Panc1 (cell line): ENCODE results near the gene EFCAB9. TPM values are rescaled to one million over a fixed set of nuclear protein-coding genes. Genes with fewer than 3 reads are reported as not detected.

Experiments used
- ATAC-seq: fragments of 200-7000 bp; cut with Tn5 transposase; 2 replicates; pipeline ENCODE4 v1.9.1; 2020; ENCODE audit warnings: mild to moderate bottlenecking, moderate library complexity
- BruUV-seq: library from RNA; stranded (reverse); fragments of 400-500 nt; replicated peaks from 2 replicates; lab custom pipeline; 2021; lab: Mats Ljungman, UMichigan
- CTCF ChIA-PET: fragments of 300-600 bp; sonication (Branson Sonifier 250); formaldehyde crosslinking; loops from one replicate; lab custom pipeline; 2022; ENCODE audit warnings: antibody characterized with exemption; lab: Charles Lee
- POLR2A ChIA-PET: fragments of 300-600 bp; sonication (Branson Sonifier 250); formaldehyde crosslinking; loops from one replicate; lab custom pipeline; 2022; ENCODE audit warnings: antibody characterized with exemption; lab: Charles Lee
- DNase-seq: peaks from one replicate; pipeline ENCODE4 v3.0.0-alpha.2; 2010; ENCODE audit warnings: low read depth, low spot score
- H3K27ac ChIP-seq: 2 replicates; pipeline ENCODE4 v1.5.1; 2011; ENCODE audit warnings: mild to moderate bottlenecking, low read length, inconsistent platforms
- H3K27me3 ChIP-seq: fragments of 200-500 bp; sonication (Bioruptor generic); 2 replicates; pipeline ENCODE4 v1.6.0; 2014; ENCODE audit warnings: low read length, inconsistent platforms; ENCODE audit not compliant: control insufficient read depth, insufficient read depth
- H3K36me3 ChIP-seq: fragments of 200-500 bp; sonication (Bioruptor generic); 2 replicates; pipeline ENCODE4 v1.5.1; 2014; ENCODE audit warnings: inconsistent platforms, mild to moderate bottlenecking, low read length, moderate library complexity; ENCODE audit not compliant: control insufficient read depth, insufficient read depth
- H3K4me1 ChIP-seq: 2 replicates; pipeline ENCODE4 v1.5.1; 2011; ENCODE audit warnings: inconsistent platforms, mild to moderate bottlenecking, low read length, moderate library complexity; ENCODE audit not compliant: control insufficient read depth, insufficient read depth
- H3K4me3 ChIP-seq, 2 experiments: 2 replicates each; pipeline ENCODE4 v1.5.1; 2011 to 2012; ENCODE audit warnings: low read depth in 2 of 2, low read length in 2 of 2, mild to moderate bottlenecking in 2 of 2, inconsistent platforms in 1 of 2, moderate library complexity in 1 of 2
- H3K9me3 ChIP-seq: fragments of 200-500 bp; sonication (Bioruptor generic); 2 replicates; pipeline ENCODE4 v1.5.1; 2014; ENCODE audit warnings: low read depth, mild to moderate bottlenecking, inconsistent platforms, low read length, moderate library complexity; ENCODE audit not compliant: control insufficient read depth, insufficient read depth
- CTCF ChIP-seq: fragments of 450-650 bp; IDR thresholded peaks from 2 replicates; pipeline ENCODE4 v1.5.1; 2017; ENCODE audit warnings: mild to moderate bottlenecking
- POLR2AphosphoS5 ChIP-seq: IDR thresholded peaks from 2 replicates; pipeline ENCODE4 v1.6.1; 2012; ENCODE audit warnings: mild to moderate bottlenecking, low read depth, low read length, moderate library complexity
- REST ChIP-seq, 2 experiments: IDR thresholded peaks; 2 replicates each; pipeline ENCODE4 v1.6.1; 2011 to 2012; ENCODE audit warnings: low read depth in 2 of 2, control low read depth in 1 of 2, low read length in 1 of 2, mild to moderate bottlenecking in 1 of 2, moderate library complexity in 1 of 2; ENCODE audit not compliant: insufficient read depth in 1 of 2
- SIN3A ChIP-seq: IDR thresholded peaks from 2 replicates; pipeline ENCODE4 v1.6.1; 2012; ENCODE audit warnings: low read depth, mild to moderate bottlenecking, low read length, moderate library complexity, borderline replicate concordance; ENCODE audit not compliant: insufficient read depth
- TCF7L2 ChIP-seq: IDR thresholded peaks from 2 replicates; pipeline ENCODE4 v1.6.1; 2011; ENCODE audit warnings: mild to moderate bottlenecking, low read depth, low read length, inconsistent platforms
- in situ Hi-C: cut with HindIII; loops from 2 replicates; pipeline ENCODE4 v1.10.0; 2016; ENCODE audit warnings: low sequenced_read_pairs, low pct_unique_long_range_greater_than_20kb
- intact Hi-C: fragments of 100-400 bp; cut with micrococcal nuclease; formaldehyde crosslinking; loops from one replicate; pipeline ENCODE4 v1.10.0; 2022; ENCODE audit not compliant: unreplicated experiment
- total RNA-seq: library from RNA; stranded (reverse); gene quantifications from one replicate; pipeline ENCODE4 v1.2.1, GENCODE V29; 2021; ENCODE audit not compliant: unreplicated experiment

Gene EFCAB9
- total RNA-seq, 1 experiment from 2014 or later = not detected

GRCh38 chr5:172173564-172174153 is 20.3 kb upstream of the EFCAB9 start:
- H3K9me3 ChIP-seq = no peaks in the 10 kb centered on the region
- no peaks in the 10 kb centered on the region for H3K27me3 ChIP-seq
- BruUV-seq = no TSS peak
- intact Hi-C loops = no loop called here
- TF ChIP-seq TCF7L2 (no peak), SIN3A (no peak), CTCF (no peak), REST (IDR thresholded peaks at IDR 0.05; ENCODE audit: insufficient read depth in 1 of 2, low read depth in 2 of 2, low read length in 1 of 2) (no peak), POLR2AphosphoS5 (no peak)
- H3K4me3 ChIP-seq = no peak overlapping the region
- H3K4me1 ChIP-seq = peaks cover 15% of the 10 kb centered on the region
- peak overlapping the region; percentile 42 for H3K27ac ChIP-seq
- ATAC-seq = peak; percentile 63
- no peaks in the 10 kb centered on the region for H3K36me3 ChIP-seq
- in situ Hi-C loops = no loop called here
- ChIA-PET POLR2A (no interaction called here), CTCF (interaction anchor here (0.6 to 1.6 kb wide), 2 partner anchors 14 to 836 kb away, joined by 5 to 8 read pairs; partner anchors contain the start of gene STK10)
- no peak for DNase-seq

- Histone ChIP-seq H3K4me3 (no peak overlapping the region), H3K9me3 (no peaks in the 10 kb centered on the region), H3K36me3 (no peaks in the 10 kb centered on the region), H3K27me3 (no peaks in the 10 kb centered on the region), H3K27ac (no peak overlapping the region), H3K4me1 (peaks cover 25% of the 10 kb centered on the region)
- no peak for DNase-seq
- no TSS peak for BruUV-seq
- in situ Hi-C loops (no loop called here), intact Hi-C loops (no loop called here)
- no peak for ATAC-seq
- ChIA-PET CTCF (no interaction called here), POLR2A (interaction anchor here (0.6 kb wide), 2 partner anchors 43 to 143 kb away, joined by 6 to 20 read pairs; no protein-coding TSS in a partner anchor)
- TF ChIP-seq POLR2AphosphoS5 = no peak
- no peak for TF ChIP-seq CTCF
- TF ChIP-seq SIN3A = no peak
These were observed 18.7 kb upstream of the EFCAB9 start for GRCh38 chr5:172175263-172175719.
